Measurements from ENCODE around the gene CLEC3B.
A peak's percentile ranks its signal among the peaks of the same experiment; 100 is the strongest.

The CLEC3B gene

GRCh38 chr3:45037720-45038455 is 11.8 kb downstream of the CLEC3B start:
- in situ Hi-C loops (cut with MboI; ENCODE audit: low pct_unique_long_range_greater_than_20kb, low sequenced_read_pairs, unreplicated experiment) = loop anchor here (25.0 kb wide), 2 partner anchors 474 to 624 kb away; no protein-coding TSS in a partner anchor
- peak; percentile 95 for DNase-seq (ENCODE audit: low spot score)
- peak; percentile 84 for TF ChIP-seq CTCF (IDR thresholded peaks at IDR 0.05; ENCODE audit: extremely low read depth, insufficient read depth, missing control alignments)

GRCh38 chr3:45041666-45042065 is 15.6 kb downstream of the CLEC3B start:
- in situ Hi-C loops (cut with MboI; ENCODE audit: low pct_unique_long_range_greater_than_20kb, low sequenced_read_pairs, unreplicated experiment) = loop anchor here (10.0 to 25.0 kb wide), 3 partner anchors 163 to 621 kb away; no protein-coding TSS in a partner anchor
- no peak for TF ChIP-seq CTCF (IDR thresholded peaks at IDR 0.05; ENCODE audit: extremely low read depth, insufficient read depth, missing control alignments)

GRCh38 chr3:45042162-45042561 is 16.1 kb downstream of the CLEC3B start:
- in situ Hi-C loops (cut with MboI; ENCODE audit: low pct_unique_long_range_greater_than_20kb, low sequenced_read_pairs, unreplicated experiment) = loop anchor here (10.0 to 25.0 kb wide), 3 partner anchors 163 to 620 kb away; no protein-coding TSS in a partner anchor
- no peak for TF ChIP-seq CTCF (IDR thresholded peaks at IDR 0.05; ENCODE audit: extremely low read depth, insufficient read depth, missing control alignments)

More at GRCh38 chr3:45041666-45042065, 15.6 kb downstream of the CLEC3B start:
- no peak for DNase-seq (ENCODE audit: low spot score)

DNA sequence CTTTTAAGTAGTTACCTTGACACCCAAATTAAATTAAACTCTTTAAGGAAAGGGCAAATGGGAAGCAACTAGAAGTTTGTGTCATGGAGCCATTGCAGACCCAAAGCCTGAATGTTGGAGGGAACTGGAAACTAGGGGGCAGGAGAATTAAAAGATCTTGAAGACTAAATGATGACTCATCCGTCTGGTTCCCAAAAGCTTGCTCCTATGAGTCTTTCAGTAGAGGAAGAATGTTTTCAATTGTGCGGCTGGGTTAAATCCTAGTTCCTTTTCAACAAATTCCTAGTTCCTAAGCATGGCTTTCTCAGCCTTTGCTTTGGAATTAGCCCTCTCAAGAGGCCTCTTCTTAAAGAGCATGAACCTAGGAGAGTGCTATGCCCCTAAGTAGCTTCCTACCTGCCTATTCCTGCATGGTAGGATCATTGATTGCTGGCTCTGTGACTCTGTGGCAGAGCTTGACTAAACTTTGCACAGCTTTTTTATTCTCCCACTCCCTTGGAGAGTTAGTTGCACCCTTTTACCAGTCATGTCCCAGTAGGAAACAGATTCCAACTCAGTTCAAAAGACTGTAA is 17.7 kb downstream of the CLEC3B start:
- in situ Hi-C loops (cut with MboI; ENCODE audit: low pct_unique_long_range_greater_than_20kb, low sequenced_read_pairs, unreplicated experiment) = loop anchor here (10.0 to 25.0 kb wide), 3 partner anchors 161 to 618 kb away; no protein-coding TSS in a partner anchor
- no peak for DNase-seq (ENCODE audit: low spot score)
- TF ChIP-seq CTCF (IDR thresholded peaks at IDR 0.05; ENCODE audit: extremely low read depth, insufficient read depth, missing control alignments) = no peak

More at GRCh38 chr3:45042162-45042561, 16.1 kb downstream of the CLEC3B start:
- DNase-seq (ENCODE audit: low spot score) = no peak

- DNase-seq (ENCODE audit: low spot score) = no peak
- in situ Hi-C loops (cut with MboI; ENCODE audit: low pct_unique_long_range_greater_than_20kb, low sequenced_read_pairs, unreplicated experiment) = loop anchor here (10.0 to 25.0 kb wide), 3 partner anchors 157 to 614 kb away; no protein-coding TSS in a partner anchor
- no peak for TF ChIP-seq CTCF (IDR thresholded peaks at IDR 0.05; ENCODE audit: extremely low read depth, insufficient read depth, missing control alignments)
Measured at GRCh38 chr3:45048244-45048643, 22.1 kb downstream of the CLEC3B start.

DNA sequence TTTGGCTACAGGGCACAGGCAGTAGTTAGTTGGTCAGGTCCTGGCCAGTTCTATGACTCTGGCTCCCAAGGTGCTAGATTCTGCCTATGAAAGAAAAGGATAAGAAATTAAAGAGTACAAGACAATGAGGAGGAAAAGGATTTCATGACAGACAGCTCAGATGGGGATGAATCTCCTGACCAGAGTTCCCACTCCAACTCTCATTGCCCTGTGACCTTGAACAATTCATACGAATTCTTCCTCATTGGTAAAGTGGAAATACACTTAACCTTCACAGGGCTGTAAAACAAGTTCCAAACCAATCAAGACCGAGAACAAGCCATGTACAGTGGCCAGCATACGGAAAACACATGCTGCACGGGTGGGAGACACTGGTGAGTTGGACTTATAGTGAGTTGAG is 23.7 kb downstream of the CLEC3B start:
- DNase-seq (ENCODE audit: low spot score) = no peak
- no peak for TF ChIP-seq CTCF (IDR thresholded peaks at IDR 0.05; ENCODE audit: extremely low read depth, insufficient read depth, missing control alignments)
- in situ Hi-C loops (cut with MboI; ENCODE audit: low pct_unique_long_range_greater_than_20kb, low sequenced_read_pairs, unreplicated experiment) = loop anchor here (10.0 to 25.0 kb wide), 3 partner anchors 155 to 612 kb away; no protein-coding TSS in a partner anchor

All from GM13977 (cell line).